SK-N-MC (cell line): ENCODE results near the gene ADAMTSL1.

Source experiments
- EZH2 ChIP-seq: fragments of 200-600 bp; sonication (generic); IDR thresholded peaks from one replicate; pipeline ENCODE4 v1.6.1; 2017; ENCODE audit warnings: antibody characterized with exemption
- FOXP2 ChIP-seq: optimal IDR thresholded peaks from 2 replicates; pipeline ENCODE3; 2011; ENCODE audit warnings: mild to moderate bottlenecking, moderate library complexity; ENCODE audit not compliant: insufficient read depth; ENCODE audit errors: extremely low read length, control extremely low read depth
- POLR2AphosphoS5 ChIP-seq: IDR thresholded peaks from 2 replicates; pipeline ENCODE4 v1.6.1; 2012; ENCODE audit warnings: mild to moderate bottlenecking, low read depth, low read length, borderline replicate concordance

GRCh38 chr9:18866121-18866831 is 392.3 kb downstream of the ADAMTSL1 start:
- TF ChIP-seq FOXP2 = no peak
- TF ChIP-seq POLR2AphosphoS5 = no peak
- TF ChIP-seq EZH2 = no peak
